A673 (cell line): ENCODE data around the gene GAS6. TPM values are rescaled to one million over a fixed set of nuclear protein-coding genes. Genes with fewer than 3 reads are reported as not detected.

Source experiments
- BruUV-seq: library from RNA; stranded (reverse); fragments of 400-500 nt; replicated peaks from 2 replicates; lab custom pipeline; 2021; lab: Mats Ljungman, UMichigan
- CTCF ChIA-PET: fragments of 300-600 bp; sonication (Branson Sonifier 250); formaldehyde crosslinking; loops from one replicate; lab custom pipeline; 2022; ENCODE audit warnings: antibody characterized with exemption; lab: Charles Lee
- POLR2A ChIA-PET: fragments of 300-600 bp; sonication (Branson Sonifier 250); formaldehyde crosslinking; loops from one replicate; lab custom pipeline; 2022; ENCODE audit warnings: antibody characterized with exemption; ENCODE audit not compliant: low non-redundant PET; lab: Charles Lee
- DNase-seq: peaks from one replicate; pipeline ENCODE4 v3.0.0-alpha.2; 2015; ENCODE audit warnings: low spot score
- H3K27ac ChIP-seq: fragments of 200-600 bp; sonication (generic); 2 replicates; pipeline ENCODE4 v1.5.1; 2016; ENCODE audit warnings: mixed run types, low read depth, mild to moderate bottlenecking, mixed read lengths, antibody characterized with exemption, low read length; ENCODE audit not compliant: poor library complexity, severe bottlenecking
- H3K27me3 ChIP-seq: fragments of 200-600 bp; sonication (generic); replicated peaks from 2 replicates; pipeline ENCODE4 v1.6.1; 2017; ENCODE audit warnings: mixed run types, low read depth, mild to moderate bottlenecking, mixed read lengths, antibody characterized with exemption, low read length; ENCODE audit not compliant: insufficient read depth, poor library complexity
- H3K36me3 ChIP-seq: fragments of 200-600 bp; sonication (generic); 2 replicates; pipeline ENCODE4 v1.6.1; 2016; ENCODE audit warnings: mixed run types, mild to moderate bottlenecking, mixed read lengths, antibody characterized with exemption, low read length; ENCODE audit not compliant: insufficient read depth, poor library complexity, severe bottlenecking
- H3K4me1 ChIP-seq: fragments of 200-600 bp; sonication (generic); 2 replicates; pipeline ENCODE4 v1.6.1; 2017; ENCODE audit warnings: mixed run types, mild to moderate bottlenecking, mixed read lengths, antibody characterized with exemption, low read length; ENCODE audit not compliant: insufficient read depth, poor library complexity, severe bottlenecking
- H3K4me3 ChIP-seq: fragments of 200-600 bp; sonication (generic); 2 replicates; pipeline ENCODE4 v1.5.1; 2016; ENCODE audit warnings: low read depth, mixed run types, mild to moderate bottlenecking, mixed read lengths, low read length; ENCODE audit not compliant: poor library complexity, severe bottlenecking
- H3K9me3 ChIP-seq: fragments of 200-600 bp; sonication (generic); 2 replicates; pipeline ENCODE4 v1.6.1; 2016; ENCODE audit warnings: mixed run types, low read depth, mild to moderate bottlenecking, mixed read lengths, antibody characterized with exemption, low read length; ENCODE audit not compliant: poor library complexity, severe bottlenecking
- CTCF ChIP-seq: fragments of 300-800, 200-600 bp; sonication (generic); conservative IDR thresholded peaks from 2 replicates; pipeline ENCODE4 v1.5.1; 2017; ENCODE audit warnings: low read depth, mild to moderate bottlenecking, antibody characterized with exemption, low read length, moderate library complexity, mixed read lengths
- EZH2 ChIP-seq: fragments of 200-600 bp; sonication (generic); IDR thresholded peaks from 2 replicates; pipeline ENCODE4 v1.6.1; 2017; ENCODE audit warnings: borderline replicate concordance, low read depth, mild to moderate bottlenecking, mixed read lengths, antibody characterized with exemption, low read length; ENCODE audit not compliant: poor library complexity, severe bottlenecking
- intact Hi-C: fragments of 100-400 bp; cut with micrococcal nuclease; formaldehyde crosslinking; loops from one replicate; pipeline ENCODE4 v1.10.0; 2022; ENCODE audit not compliant: unreplicated experiment
- total RNA-seq: library from RNA; stranded (reverse); gene quantifications from 2 replicates; pipeline ENCODE4 v1.2.3, GENCODE V29; 2021

GAS6 gene
- total RNA-seq, 1 experiment from 2014 or later: 0.67 TPM

DNA sequence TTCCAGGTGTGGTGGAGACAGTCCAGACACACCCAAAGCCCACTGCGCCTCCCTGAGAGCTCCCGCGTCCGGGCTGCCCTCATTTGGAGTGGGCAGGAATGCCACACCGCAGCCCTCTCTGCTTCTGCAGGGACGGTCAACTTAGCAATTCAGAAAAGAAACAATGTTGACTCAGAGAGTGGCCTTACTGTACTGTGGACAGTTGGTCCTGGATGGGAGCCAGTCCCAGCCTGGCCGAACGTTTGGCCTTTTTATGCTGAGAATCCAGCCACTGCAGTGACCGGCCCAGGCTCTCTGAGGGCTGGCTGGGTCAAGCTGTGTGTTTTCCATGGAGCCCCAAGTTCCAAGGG lies 7.2 kb downstream of the GAS6 start:
- intact Hi-C loops: no loop called here
- Histone ChIP-seq H3K27ac (no peak overlapping the region), H3K9me3 (no peaks in the 10 kb centered on the region), H3K4me3 (no peak overlapping the region), H3K36me3 (no peaks in the 10 kb centered on the region), H3K27me3 (no peaks in the 10 kb centered on the region), H3K4me1 (no peaks in the 10 kb centered on the region)
- no peak for TF ChIP-seq CTCF
- no peak for TF ChIP-seq EZH2
- BruUV-seq: no TSS peak
- POLR2A ChIA-PET: no interaction called here
- CTCF ChIA-PET: no interaction called here
- DNase-seq: no peak

- H3K4me1 ChIP-seq: no peaks in the 10 kb centered on the region
- TF ChIP-seq CTCF: no peak
- DNase-seq: no peak
- no peak overlapping the region for H3K4me3 ChIP-seq
- ChIA-PET POLR2A (no interaction called here), CTCF (no interaction called here)
- H3K36me3 ChIP-seq: no peaks in the 10 kb centered on the region
- no peak overlapping the region for H3K27ac ChIP-seq
- H3K9me3 ChIP-seq: no peaks in the 10 kb centered on the region
- intact Hi-C loops: no loop called here
- BruUV-seq: no TSS peak
- H3K27me3 ChIP-seq: no peaks in the 10 kb centered on the region
These were observed 7.8 kb downstream of the GAS6 start for GRCh38 chr13:113855931-113856715.

DNA sequence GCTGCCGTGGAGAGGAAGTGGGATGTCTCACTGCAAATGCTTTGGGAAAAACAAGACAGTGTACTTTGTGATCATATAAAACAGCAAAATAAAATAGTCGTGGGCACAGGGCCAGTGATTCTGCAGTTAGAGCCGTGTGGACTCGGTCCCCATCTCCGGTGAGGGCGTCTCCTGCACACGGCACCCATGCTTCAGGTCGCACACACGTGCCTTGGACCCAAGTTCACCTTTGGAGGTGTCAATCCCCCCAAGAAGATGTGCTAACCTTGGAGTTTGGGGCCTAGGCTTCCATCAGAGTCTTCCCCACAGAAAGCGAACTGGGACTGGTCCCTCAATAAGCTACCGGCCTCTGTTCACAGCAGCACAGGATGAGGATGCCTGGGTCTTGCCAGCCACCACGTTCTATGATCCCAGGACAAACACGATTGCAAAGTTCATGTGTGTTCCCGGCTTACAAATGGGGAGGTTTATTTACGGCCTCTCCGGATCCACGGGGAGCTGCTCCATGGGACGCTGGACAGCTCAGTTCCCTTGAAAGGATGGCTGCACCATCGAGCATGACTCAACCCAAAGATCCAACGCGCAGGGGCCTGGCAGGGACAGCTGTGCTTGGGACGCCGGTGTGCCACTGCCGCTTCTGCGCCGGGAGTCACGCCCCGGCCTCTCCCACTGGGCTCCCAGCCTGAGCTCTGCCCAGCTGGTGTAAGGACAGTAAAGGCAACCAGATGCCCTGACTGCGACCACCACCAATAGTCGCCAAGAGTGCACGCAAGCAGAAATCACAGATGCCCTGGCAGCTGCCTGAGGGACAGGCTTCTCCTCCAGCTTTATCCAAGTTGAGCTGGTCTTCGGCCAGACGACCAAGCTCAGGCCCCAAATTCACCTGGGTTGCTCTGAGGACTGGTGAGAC lies 8.6 kb downstream of the GAS6 start:
- no TSS peak for BruUV-seq
- Histone ChIP-seq H3K27me3 (no peaks in the 10 kb centered on the region), H3K9me3 (no peaks in the 10 kb centered on the region), H3K36me3 (no peaks in the 10 kb centered on the region), H3K27ac (no peak overlapping the region), H3K4me1 (no peaks in the 10 kb centered on the region), H3K4me3 (no peak overlapping the region)
- no peak for TF ChIP-seq CTCF
- TF ChIP-seq EZH2: no peak
- POLR2A ChIA-PET: no interaction called here
- no peak for DNase-seq
- CTCF ChIA-PET: no interaction called here
- intact Hi-C loops: no loop called here
